ENCODE measurements around the gene TMEM181. TPM values are rescaled to one million over a fixed set of nuclear protein-coding genes. Genes with fewer than 3 reads are reported as not detected.
"Not testable (repeated sequence)": the region's sequence is repeated elsewhere in the genome, so short reads cannot be mapped to it uniquely, and the experiment has no call there.

Gene TMEM181
- total RNA-seq, 1 donor from 2014 or later = 41.7 TPM

- DNase-seq (ENCODE audit: low read depth, low spot score) = no peak
Observed at GRCh38 chr6:158655569-158656450, 95.9 kb downstream of the TMEM181 start.

DNA sequence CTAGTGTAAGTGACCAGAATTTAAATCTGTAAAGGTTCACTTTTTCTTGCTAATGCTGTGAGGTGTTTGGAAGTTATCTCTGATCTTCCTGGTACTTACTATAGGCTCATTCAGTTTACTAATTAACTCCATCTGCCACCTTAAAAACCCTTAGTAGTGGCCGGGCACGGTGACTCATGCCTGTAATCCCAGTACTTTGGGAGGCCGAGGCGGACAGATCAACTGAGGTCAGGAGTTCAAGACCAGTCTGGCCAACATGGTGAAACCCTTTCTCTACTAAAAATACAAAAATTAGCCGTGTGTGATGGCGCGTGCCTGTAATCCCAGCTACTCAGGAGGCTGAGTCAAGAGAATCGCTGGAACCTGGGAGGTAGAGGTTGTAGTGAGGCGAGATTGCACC, 97.1 kb downstream of the TMEM181 start:
- DNase-seq (ENCODE audit: low read depth, low spot score) = not testable (repeated sequence)

DNA sequence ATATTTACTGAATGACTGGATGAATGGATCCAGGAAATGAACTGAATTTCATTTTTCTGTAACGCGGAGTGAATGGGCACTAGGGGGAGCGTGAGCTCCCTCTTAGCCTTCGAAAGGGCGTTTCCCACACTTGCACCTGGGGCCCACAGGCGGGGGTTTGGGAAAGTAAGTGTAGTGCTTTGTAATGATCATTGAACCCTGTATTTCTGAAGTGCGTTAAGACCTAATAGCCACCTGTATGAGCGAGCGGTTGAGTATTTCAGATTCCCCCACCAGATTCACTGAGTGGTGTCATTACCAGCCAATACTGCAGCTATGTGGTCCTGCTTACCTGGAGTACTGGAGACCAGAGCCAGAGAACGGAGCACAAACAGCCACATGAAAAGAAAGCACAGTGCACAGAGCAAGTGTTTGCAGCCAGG, 100.5 kb downstream of the TMEM181 start:
- DNase-seq (ENCODE audit: low read depth, low spot score) = no peak

DNA sequence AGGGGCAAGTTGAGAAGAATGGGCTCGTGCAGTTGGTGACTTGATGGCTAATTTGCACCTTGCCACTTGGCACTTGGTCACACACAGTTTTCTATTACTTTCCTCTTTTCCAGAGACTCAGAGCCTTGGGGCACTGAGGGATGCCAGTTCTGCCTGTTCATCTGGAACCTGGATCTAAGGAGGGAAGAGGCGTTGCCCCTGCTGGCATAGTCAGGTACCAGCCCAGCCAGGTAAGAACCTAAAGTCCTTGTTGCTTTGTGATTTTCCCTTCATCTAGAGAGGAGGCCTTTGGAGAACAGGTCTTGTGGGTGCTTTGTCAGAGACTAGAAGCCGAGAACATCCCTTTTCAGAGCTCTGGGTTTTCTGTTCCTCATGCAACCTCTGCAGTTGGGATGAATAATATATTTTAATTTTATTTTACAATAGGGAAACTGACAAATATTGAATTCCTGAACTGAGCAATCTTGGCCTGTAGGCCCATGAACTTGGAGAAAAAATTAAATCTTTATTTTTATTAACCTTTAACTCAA, 101.3 kb downstream of the TMEM181 start:
- DNase-seq (ENCODE audit: low read depth, low spot score) = no peak

DNA sequence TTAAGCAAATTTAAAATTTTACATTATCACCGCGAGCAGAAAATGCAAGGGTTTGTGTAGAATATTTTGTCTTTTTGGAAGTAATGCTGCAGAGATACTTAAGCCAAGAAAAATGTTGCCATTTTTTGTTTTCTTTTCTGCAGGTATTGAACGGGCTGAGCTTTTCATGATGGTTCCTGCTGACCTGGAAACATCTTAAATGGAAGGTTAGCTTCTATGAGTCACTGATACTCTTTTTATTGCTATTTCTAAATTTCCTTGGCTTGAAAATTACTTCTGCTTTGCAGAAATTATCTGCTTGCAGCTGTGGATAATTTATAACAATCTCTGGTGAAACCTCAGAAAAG, 102.7 kb downstream of the TMEM181 start:
- no peak for DNase-seq (ENCODE audit: low read depth, low spot score)

DNA sequence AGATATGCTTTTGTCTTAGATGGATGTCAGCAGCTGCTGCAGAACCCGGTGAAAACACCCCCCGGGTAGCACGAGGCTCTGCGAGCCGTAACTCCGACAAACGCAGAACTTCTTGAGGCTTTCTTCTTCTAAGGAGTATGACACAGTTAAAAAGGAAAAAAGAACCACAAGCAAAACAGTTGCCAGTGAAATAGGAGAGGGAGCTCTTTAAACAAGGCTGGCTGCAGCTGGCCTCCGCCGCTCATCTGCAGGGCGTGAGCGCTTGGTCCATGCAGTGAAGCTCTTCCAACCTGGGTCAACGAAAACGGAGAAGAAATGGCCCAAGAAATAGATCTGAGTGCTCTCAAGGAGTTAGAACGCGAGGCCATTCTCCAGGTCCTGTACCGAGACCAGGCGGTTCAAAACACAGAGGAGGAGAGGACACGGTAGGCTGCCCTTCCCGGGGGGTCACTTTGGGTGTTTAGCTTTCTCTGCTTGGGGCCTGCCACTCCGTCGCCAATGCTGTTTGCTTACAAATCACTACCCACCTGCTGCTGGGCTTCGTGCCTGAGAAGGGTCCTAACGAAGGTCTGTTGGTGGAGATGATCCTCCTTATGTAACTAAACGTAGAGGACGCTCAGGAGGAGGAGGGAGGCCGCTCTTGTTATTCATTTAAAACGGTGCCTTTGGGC, 103.2 kb downstream of the TMEM181 start:
- DNase-seq (ENCODE audit: low read depth, low spot score) = no peak

GRCh38 chr6:158663625-158664165, 103.8 kb downstream of the TMEM181 start:
- no peak for DNase-seq (ENCODE audit: low read depth, low spot score)

GRCh38 chr6:158665332-158665731, 105.4 kb downstream of the TMEM181 start:
- DNase-seq (ENCODE audit: low read depth, low spot score) = no peak

- DNase-seq (ENCODE audit: low read depth, low spot score) = no peak
Observed at GRCh38 chr6:158666628-158667359, 106.9 kb downstream of the TMEM181 start.

DNA sequence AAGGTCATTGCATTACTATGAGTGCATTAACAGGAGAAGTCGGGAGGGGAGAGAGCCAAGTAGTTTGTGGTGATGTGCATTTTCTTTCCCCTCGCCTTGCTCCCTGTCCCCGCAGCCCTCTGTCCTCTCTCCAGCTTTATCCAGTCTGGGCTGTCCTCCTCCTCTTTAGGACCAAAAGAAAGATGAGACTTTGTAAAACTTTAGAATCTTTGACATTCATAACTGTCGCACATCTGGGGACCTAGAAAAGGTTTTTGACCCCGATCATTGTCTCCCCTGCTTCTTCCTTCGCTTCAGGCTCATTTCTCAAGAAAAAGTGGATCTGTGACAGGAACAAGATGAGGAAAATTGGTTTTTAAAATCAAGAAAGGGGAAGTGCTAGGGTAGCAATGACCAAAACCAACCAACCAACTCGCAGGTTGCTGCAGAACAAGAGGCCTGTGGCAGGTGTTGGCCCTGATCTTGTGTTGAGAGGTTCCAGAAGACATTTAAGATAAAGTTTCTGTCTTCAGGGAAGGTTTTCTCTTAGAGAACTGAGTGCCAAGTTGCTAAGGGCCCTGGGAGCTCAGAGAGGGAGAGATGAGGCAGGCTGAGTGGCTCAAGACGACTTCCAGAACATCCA, 107.6 kb downstream of the TMEM181 start:
- no peak for DNase-seq (ENCODE audit: low read depth, low spot score)

GRCh38 chr6:158668707-158669103, 108.8 kb downstream of the TMEM181 start:
- DNase-seq (ENCODE audit: low read depth, low spot score) = no peak

GRCh38 chr6:158669145-158670035, 109.5 kb downstream of the TMEM181 start:
- DNase-seq (ENCODE audit: low read depth, low spot score) = no peak

DNA sequence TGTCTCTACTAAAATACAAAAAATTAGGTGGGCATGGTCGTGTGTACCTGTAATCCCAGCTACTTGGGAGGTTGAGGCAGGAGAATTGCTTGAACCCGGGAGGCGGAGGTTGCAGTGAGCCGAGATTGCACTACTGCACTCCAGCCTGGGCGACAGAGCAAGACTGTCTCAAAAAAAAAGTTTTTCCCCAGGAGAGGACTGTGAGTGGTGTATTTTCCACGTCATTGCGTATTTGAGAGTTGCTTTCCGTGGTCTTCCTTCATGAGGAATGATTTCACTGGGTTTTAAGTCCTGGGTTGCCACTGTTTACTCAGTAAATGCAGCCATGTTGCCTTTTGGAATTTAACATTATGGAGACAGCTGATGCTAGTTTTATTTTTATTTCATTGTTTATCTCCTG, 112.2 kb downstream of the TMEM181 start:
- DNase-seq (ENCODE audit: low read depth, low spot score) = not testable (repeated sequence)

DNA sequence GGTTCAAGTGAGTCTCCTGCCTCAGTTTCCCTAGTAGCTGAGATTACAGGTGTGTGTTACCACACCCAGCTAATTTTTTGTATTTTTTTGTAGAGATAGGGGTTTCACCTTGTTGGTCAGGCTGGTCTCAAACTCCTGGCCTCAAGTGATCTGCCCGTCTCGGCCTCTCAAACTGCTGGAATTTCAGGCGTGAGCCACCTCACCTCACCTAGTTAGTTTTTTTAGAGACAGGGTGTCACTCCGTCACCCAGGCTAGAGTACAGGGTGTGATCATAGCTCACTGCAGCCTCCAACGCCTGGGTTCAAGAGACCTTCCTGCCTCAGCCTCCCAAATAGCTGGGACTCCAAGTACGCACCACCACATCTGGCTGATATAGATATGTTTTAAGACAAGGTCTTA, 112.8 kb downstream of the TMEM181 start:
- no peak for DNase-seq (ENCODE audit: low read depth, low spot score)

GRCh38 chr6:158674342-158675131, 114.6 kb downstream of the TMEM181 start:
- DNase-seq (ENCODE audit: low read depth, low spot score) = no peak

DNA sequence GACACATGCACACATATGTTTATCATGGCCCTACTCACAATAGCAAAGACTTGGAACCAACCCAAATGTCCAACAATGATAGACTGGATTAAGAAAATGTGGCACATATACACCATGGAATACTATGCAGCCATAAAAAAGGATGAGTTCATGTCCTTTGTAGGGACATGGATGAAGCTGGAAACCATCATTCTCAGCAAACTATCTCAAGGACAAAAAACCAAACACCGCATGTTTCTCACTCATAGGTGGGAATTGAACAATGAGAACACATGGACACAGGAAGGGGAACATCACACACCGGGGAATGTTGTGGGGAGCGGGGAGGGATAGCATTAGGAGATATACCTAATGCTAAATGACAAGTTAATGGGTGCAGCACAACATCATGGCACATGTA, 117.2 kb downstream of the TMEM181 start:
- not testable (repeated sequence) for DNase-seq (ENCODE audit: low read depth, low spot score)

DNA sequence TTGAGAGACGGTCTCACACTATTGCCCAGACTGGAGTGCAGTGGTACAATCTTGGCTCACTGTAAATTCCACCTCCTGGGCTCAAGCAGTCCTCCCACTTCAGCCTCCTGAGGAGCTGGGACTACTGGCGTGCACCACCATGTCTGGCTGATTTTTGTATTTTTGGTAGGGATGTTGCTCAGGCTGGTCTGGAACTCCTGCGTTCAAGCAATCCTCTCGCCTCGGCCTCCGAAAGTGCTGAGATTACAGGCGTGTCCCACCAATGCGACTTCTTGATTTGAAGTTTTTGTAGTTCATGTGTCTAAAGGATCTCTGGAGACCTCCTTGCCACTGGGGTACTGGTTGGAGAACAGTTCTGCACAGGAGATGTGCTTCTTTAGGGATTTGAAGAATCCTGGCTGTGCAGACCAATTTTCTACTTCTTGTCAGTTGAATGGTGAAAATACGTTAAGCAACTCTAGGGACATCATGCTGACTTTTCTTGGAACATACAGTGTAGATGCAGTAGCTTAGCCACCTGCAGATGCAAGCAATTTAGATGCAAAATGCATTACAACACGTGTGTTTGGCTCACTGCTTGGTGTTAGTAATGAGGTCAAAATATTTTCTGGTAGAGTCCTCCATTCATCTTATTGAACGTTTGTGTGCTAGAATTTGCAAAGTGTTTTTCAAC, 118.2 kb downstream of the TMEM181 start:
- no peak for DNase-seq (ENCODE audit: low read depth, low spot score)

DNA sequence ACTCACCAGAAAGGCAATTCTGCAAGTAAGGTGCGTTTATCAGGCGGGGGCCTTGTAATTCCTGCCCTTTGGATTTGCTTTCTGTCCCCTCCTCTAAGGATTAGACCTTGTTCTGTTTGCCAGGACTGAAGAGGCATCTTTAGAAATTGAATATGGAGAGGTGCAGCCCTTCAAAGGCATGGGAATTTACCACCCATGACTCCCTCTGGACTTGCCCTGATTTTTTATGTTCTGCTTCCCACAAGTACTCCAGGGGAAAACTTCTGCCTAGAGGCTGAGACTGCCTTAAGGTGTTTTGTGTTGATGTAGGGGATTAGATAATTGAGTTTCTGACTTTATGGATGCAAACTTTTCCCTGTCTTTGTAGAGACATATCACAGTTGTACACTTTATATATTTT, 120.1 kb downstream of the TMEM181 start:
- DNase-seq (ENCODE audit: low read depth, low spot score) = no peak

GRCh38 chr6:158680481-158680880, 120.6 kb downstream of the TMEM181 start:
- no peak for DNase-seq (ENCODE audit: low read depth, low spot score)

All from pulmonary artery endothelial cell (primary cell).